Bronchial epithelial cell (primary cell): Measurements from ENCODE around the gene SH2D4B. TPM values are rescaled to one million over a fixed set of nuclear protein-coding genes. Genes with fewer than 3 reads are reported as not detected.

Experiments used
- DNase-seq: peaks from one replicate; pipeline ENCODE4 v3.0.0-alpha.2; 2010; ENCODE audit warnings: low read depth
- FAIRE-seq: peaks from 2 replicates; lab custom pipeline; 2011; peaks lifted over from hg19 to GRCh38; lab: Jason Lieb, UNC
- H3K27me3 ChIP-seq: 2 replicates; pipeline ENCODE4 v1.5.1; 2011; ENCODE audit warnings: low read length; ENCODE audit not compliant: control insufficient read depth, insufficient read depth
- H3K36me3 ChIP-seq: 2 replicates; pipeline ENCODE4 v1.5.1; 2011; ENCODE audit warnings: low read length; ENCODE audit not compliant: control insufficient read depth, insufficient read depth
- H3K4me3 ChIP-seq: 2 replicates; pipeline ENCODE4 v1.5.1; 2011; ENCODE audit warnings: mild to moderate bottlenecking, low read depth, low read length, control low read depth
- total RNA-seq: library from RNA; depleted of rRNA; stranded (reverse); fragments of >200 nt; gene quantifications from 2 replicates; pipeline ENCODE4 v1.2.1, GENCODE V29; 2014
- TF ChIP-seq, protein P1 (sequence below): IDR thresholded peaks from 2 replicates; pipeline ENCODE4 v1.5.1; 2011; ENCODE audit warnings: mild to moderate bottlenecking, moderate library complexity, low read length, control low read depth, inconsistent platforms; ENCODE audit not compliant: insufficient read depth, severe bottlenecking

The SH2D4B gene
- total RNA-seq, 1 donor from 2014 or later, result under 0.01 TPM

GRCh38 chr10:80691441-80691840 lies 153.7 kb downstream of the SH2D4B start:
- FAIRE-seq (no peak), DNase-seq (no peak)
- TF ChIP-seq, protein P1, sequence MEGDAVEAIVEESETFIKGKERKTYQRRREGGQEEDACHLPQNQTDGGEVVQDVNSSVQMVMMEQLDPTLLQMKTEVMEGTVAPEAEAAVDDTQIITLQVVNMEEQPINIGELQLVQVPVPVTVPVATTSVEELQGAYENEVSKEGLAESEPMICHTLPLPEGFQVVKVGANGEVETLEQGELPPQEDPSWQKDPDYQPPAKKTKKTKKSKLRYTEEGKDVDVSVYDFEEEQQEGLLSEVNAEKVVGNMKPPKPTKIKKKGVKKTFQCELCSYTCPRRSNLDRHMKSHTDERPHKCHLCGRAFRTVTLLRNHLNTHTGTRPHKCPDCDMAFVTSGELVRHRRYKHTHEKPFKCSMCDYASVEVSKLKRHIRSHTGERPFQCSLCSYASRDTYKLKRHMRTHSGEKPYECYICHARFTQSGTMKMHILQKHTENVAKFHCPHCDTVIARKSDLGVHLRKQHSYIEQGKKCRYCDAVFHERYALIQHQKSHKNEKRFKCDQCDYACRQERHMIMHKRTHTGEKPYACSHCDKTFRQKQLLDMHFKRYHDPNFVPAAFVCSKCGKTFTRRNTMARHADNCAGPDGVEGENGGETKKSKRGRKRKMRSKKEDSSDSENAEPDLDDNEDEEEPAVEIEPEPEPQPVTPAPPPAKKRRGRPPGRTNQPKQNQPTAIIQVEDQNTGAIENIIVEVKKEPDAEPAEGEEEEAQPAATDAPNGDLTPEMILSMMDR, result no peak
- H3K36me3 ChIP-seq, result no peaks in the 10 kb centered on the region
- H3K4me3 ChIP-seq, result no peak overlapping the region
- no peaks in the 10 kb centered on the region for H3K27me3 ChIP-seq

- H3K4me3 ChIP-seq, result no peak overlapping the region
- no peaks in the 10 kb centered on the region for H3K36me3 ChIP-seq
- DNase-seq (no peak), FAIRE-seq (no peak)
- H3K27me3 ChIP-seq, result no peaks in the 10 kb centered on the region
- TF ChIP-seq, protein P1, result no peak
Observed at GRCh38 chr10:80693565-80693964, 155.9 kb downstream of the SH2D4B start.

DNA sequence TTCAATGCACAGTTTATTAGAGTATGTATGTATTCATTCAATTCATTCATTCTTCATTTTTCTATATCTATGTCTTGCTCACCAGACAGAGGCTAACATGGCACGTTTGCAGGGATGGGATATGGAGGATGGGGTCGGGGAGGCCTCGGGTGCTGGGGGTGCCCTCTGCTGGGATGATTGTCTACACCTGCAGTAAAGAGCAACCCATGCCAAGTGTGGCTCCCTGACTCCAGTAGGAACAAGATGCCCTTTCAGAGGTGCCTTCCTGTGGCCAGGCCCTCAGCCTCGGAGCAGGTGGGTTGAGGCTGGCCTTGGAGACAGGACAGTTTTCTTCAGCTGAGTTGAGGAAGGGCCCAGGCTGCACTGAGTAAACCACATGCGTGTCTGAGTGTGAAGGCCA lies 157.2 kb downstream of the SH2D4B start:
- TF ChIP-seq, protein P1, result no peak
- Histone ChIP-seq H3K4me3 (no peak overlapping the region), H3K27me3 (no peaks in the 10 kb centered on the region), H3K36me3 (no peaks in the 10 kb centered on the region)
- no peak for DNase-seq
- FAIRE-seq, result no peak

Other genes starting within 250 kb of the SH2D4B start
- not detected in 2 replicates for gene MAT1A, start 248.2 kb upstream of the SH2D4B start, total RNA-seq
- not detected in 2 replicates for gene DYDC1, start 181.1 kb upstream of the SH2D4B start, total RNA-seq
- gene DYDC2, start 181.1 kb upstream of the SH2D4B start, total RNA-seq, result not detected in 2 replicates
- gene PRXL2A, start 129.4 kb upstream of the SH2D4B start, total RNA-seq, result 24.5 and 50.3 TPM in 2 replicates
- 21.1 and 30.1 TPM in 2 replicates for gene TSPAN14, start 83.6 kb upstream of the SH2D4B start, total RNA-seq